ENCODE measurements around the gene THBS2.

THBS2 gene

GRCh38 chr6:169210611-169211010 is 43.0 kb downstream of the THBS2 start:
- ChIA-PET CTCF (no interaction called here), POLR2A (no interaction called here)
- no peak for DNase-seq (ENCODE audit: extremely low spot score)
- TF ChIP-seq LEF1 (IDR thresholded peaks at IDR 0.05; ENCODE audit: borderline replicate concordance) (no peak), PKNOX1 (IDR thresholded peaks at IDR 0.05) (no peak), TARDBP (IDR thresholded peaks at IDR 0.05) (no peak), SP1 (IDR thresholded peaks at IDR 0.05) (no peak), ELF4 (IDR thresholded peaks at IDR 0.05) (no peak), CTBP1 (IDR thresholded peaks at IDR 0.05; ENCODE audit: borderline replicate concordance) (no peak), FOXA1 (IDR thresholded peaks at IDR 0.05) (no peak), ARNT (IDR thresholded peaks at IDR 0.05) (no peak), ZNF384 (IDR thresholded peaks at IDR 0.05) (no peak)

- ChIA-PET CTCF (no interaction called here), POLR2A (no interaction called here)
- TF ChIP-seq HDGF (IDR thresholded peaks at IDR 0.05; ENCODE audit: borderline replicate concordance) (no peak), SUZ12 (IDR thresholded peaks at IDR 0.05) (no peak), ELF4 (IDR thresholded peaks at IDR 0.05) (no peak), FOXK2 (IDR thresholded peaks at IDR 0.05) (no peak), SP1 (IDR thresholded peaks at IDR 0.05) (no peak), NFRKB (IDR thresholded peaks at IDR 0.05) (no peak), CTBP1 (IDR thresholded peaks at IDR 0.05; ENCODE audit: borderline replicate concordance) (no peak), TARDBP (IDR thresholded peaks at IDR 0.05) (no peak), L3MBTL2 (conservative IDR thresholded peaks at IDR 0.05) (no peak), ZNF384 (IDR thresholded peaks at IDR 0.05) (no peak), PKNOX1 (IDR thresholded peaks at IDR 0.05) (no peak), ARNT (IDR thresholded peaks at IDR 0.05) (no peak), BHLHE40 (IDR thresholded peaks at IDR 0.05; ENCODE audit: borderline replicate concordance) (no peak), LEF1 (IDR thresholded peaks at IDR 0.05; ENCODE audit: borderline replicate concordance) (no peak), FOXM1 (IDR thresholded peaks at IDR 0.05; ENCODE audit: borderline replicate concordance) (no peak), FOXA1 (IDR thresholded peaks at IDR 0.05) (no peak)
- no peak for DNase-seq (ENCODE audit: extremely low spot score)
These were observed 45.6 kb downstream of the THBS2 start for GRCh38 chr6:169208011-169208410.

GRCh38 chr6:169207482-169207881 is 46.2 kb downstream of the THBS2 start:
- DNase-seq (ENCODE audit: extremely low spot score): no peak
- ChIA-PET CTCF (no interaction called here), POLR2A (no interaction called here)
- TF ChIP-seq ELF4 (IDR thresholded peaks at IDR 0.05): no peak
- TF ChIP-seq FOXA1 (IDR thresholded peaks at IDR 0.05): no peak

GRCh38 chr6:169205176-169206160 is 48.2 kb downstream of the THBS2 start:
- TF ChIP-seq FOXK2 (IDR thresholded peaks at IDR 0.05) (no peak), FOXA1 (IDR thresholded peaks at IDR 0.05) (no peak), L3MBTL2 (conservative IDR thresholded peaks at IDR 0.05) (no peak), ELF4 (IDR thresholded peaks at IDR 0.05) (no peak), LEF1 (IDR thresholded peaks at IDR 0.05; ENCODE audit: borderline replicate concordance) (no peak), TARDBP (IDR thresholded peaks at IDR 0.05) (no peak), CTBP1 (IDR thresholded peaks at IDR 0.05; ENCODE audit: borderline replicate concordance) (no peak), SUZ12 (IDR thresholded peaks at IDR 0.05) (no peak)
- POLR2A ChIA-PET: no interaction called here
- CTCF ChIA-PET: no interaction called here
- no peak for DNase-seq (ENCODE audit: extremely low spot score)

GRCh38 chr6:169204167-169204566 is 49.5 kb downstream of the THBS2 start:
- no peak for DNase-seq (ENCODE audit: extremely low spot score)
- ChIA-PET POLR2A (no interaction called here), CTCF (no interaction called here)
- no peak for TF ChIP-seq CTBP1 (IDR thresholded peaks at IDR 0.05; ENCODE audit: borderline replicate concordance)
- no peak for TF ChIP-seq ARNT (IDR thresholded peaks at IDR 0.05)
- no peak for TF ChIP-seq ZNF384 (IDR thresholded peaks at IDR 0.05)
- no peak for TF ChIP-seq FOXM1 (IDR thresholded peaks at IDR 0.05; ENCODE audit: borderline replicate concordance)
- TF ChIP-seq LEF1 (IDR thresholded peaks at IDR 0.05; ENCODE audit: borderline replicate concordance): no peak
- no peak for TF ChIP-seq HDGF (IDR thresholded peaks at IDR 0.05; ENCODE audit: borderline replicate concordance)
- TF ChIP-seq BHLHE40 (IDR thresholded peaks at IDR 0.05; ENCODE audit: borderline replicate concordance): no peak
- no peak for TF ChIP-seq PKNOX1 (IDR thresholded peaks at IDR 0.05)

GRCh38 chr6:169201985-169202384 is 51.7 kb downstream of the THBS2 start:
- no peak for TF ChIP-seq LEF1 (IDR thresholded peaks at IDR 0.05; ENCODE audit: borderline replicate concordance)
- no peak for TF ChIP-seq HDGF (IDR thresholded peaks at IDR 0.05; ENCODE audit: borderline replicate concordance)
- no peak for TF ChIP-seq L3MBTL2 (conservative IDR thresholded peaks at IDR 0.05)
- no peak for TF ChIP-seq BHLHE40 (IDR thresholded peaks at IDR 0.05; ENCODE audit: borderline replicate concordance)
- TF ChIP-seq ELF4 (IDR thresholded peaks at IDR 0.05): no peak
- TF ChIP-seq ZNF384 (IDR thresholded peaks at IDR 0.05): no peak
- no peak for TF ChIP-seq FOXK2 (IDR thresholded peaks at IDR 0.05)
- no peak for TF ChIP-seq FOXA1 (IDR thresholded peaks at IDR 0.05)
- TF ChIP-seq SP1 (IDR thresholded peaks at IDR 0.05): no peak
- no peak for TF ChIP-seq SUZ12 (IDR thresholded peaks at IDR 0.05)
- TF ChIP-seq PKNOX1 (IDR thresholded peaks at IDR 0.05): no peak
- no peak for TF ChIP-seq TARDBP (IDR thresholded peaks at IDR 0.05)
- TF ChIP-seq NFRKB (IDR thresholded peaks at IDR 0.05): no peak
- no peak for TF ChIP-seq ARNT (IDR thresholded peaks at IDR 0.05)
- no peak for TF ChIP-seq FOXM1 (IDR thresholded peaks at IDR 0.05; ENCODE audit: borderline replicate concordance)
- DNase-seq (ENCODE audit: extremely low spot score): no peak
- CTCF ChIA-PET: no interaction called here
- POLR2A ChIA-PET: no interaction called here

Data from HEK293T (cell line).